ENCODE results near the gene PBX3.

DNA sequence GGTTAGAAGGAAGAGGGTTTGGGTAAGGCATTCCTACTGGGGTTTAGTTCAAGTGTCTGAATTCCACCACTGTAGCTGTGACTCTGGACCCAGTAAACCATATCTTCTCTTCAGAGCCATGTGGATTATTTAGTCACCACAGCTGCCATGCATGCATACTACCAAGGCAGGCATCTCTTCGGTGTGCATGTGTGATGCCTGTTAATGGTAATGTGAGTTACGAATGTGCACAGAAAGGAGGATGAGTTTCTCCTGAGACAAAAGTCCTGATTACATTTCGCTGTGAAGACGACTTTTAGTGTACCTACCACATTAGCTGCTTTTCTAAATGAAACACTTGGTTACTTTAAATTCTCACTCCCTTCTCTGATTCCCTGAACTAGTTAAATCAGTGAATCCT, 9.3 kb downstream of the PBX3 start:
- TF ChIP-seq NR3C1 (CRISPR knock-in tag; IDR thresholded peaks at IDR 0.05) = no peak
- no peak for TF ChIP-seq ZNF274 (IDR thresholded peaks at IDR 0.05; ENCODE audit: borderline replicate concordance, low read depth, low read length)
- no peak for TF ChIP-seq POLR2AphosphoS5 (IDR thresholded peaks at IDR 0.05; ENCODE audit: control insufficient read depth, insufficient read depth, low read depth, low read length)
- TF ChIP-seq POLR2A (conservative IDR thresholded peaks at IDR 0.05) = no peak
- TF ChIP-seq BHLHE40 (IDR thresholded peaks at IDR 0.05; ENCODE audit: low read length) = no peak
- no peak for TF ChIP-seq SMC3 (conservative IDR thresholded peaks at IDR 0.05; ENCODE audit: insufficient read depth, low read depth, low read length)
- no peak for TF ChIP-seq RAD21 (CRISPR knock-in tag; conservative IDR thresholded peaks at IDR 0.05 in 1 of 2, IDR thresholded peaks at IDR 0.05 in 1 of 2)
- no peak for TF ChIP-seq FOXJ3 (CRISPR knock-in tag; IDR thresholded peaks at IDR 0.05)
- TF ChIP-seq FOS (IDR thresholded peaks at IDR 0.05; ENCODE audit: extremely low read depth, insufficient read length) = no peak
- TF ChIP-seq MEF2D (tag; conservative IDR thresholded peaks at IDR 0.05; ENCODE audit: low read depth) = no peak
